ENCODE data around the gene NPY2R. TPM values are rescaled to one million over a fixed set of nuclear protein-coding genes. Genes with fewer than 3 reads are reported as not detected.

Gene NPY2R
- total RNA-seq, 1 experiment from 2014 or later, result not detected

- POLR2A ChIA-PET, result no interaction called here
- RAD21 ChIA-PET (ENCODE audit: low non-redundant PET in 1 of 2, low total read pairs in 2 of 2, uncharacterized antibody in 2 of 2, unreplicated experiment in 2 of 2), result no interaction called here
- TF ChIP-seq CEBPB (IDR thresholded peaks at IDR 0.05; ENCODE audit: low read depth) (no peak), SP1 (IDR thresholded peaks at IDR 0.05; ENCODE audit: low read depth) (no peak), EZH2 (IDR thresholded peaks at IDR 0.05) (no peak), TCF7L2 (IDR thresholded peaks at IDR 0.05; ENCODE audit: borderline replicate concordance, extremely low read depth, insufficient read depth, insufficient read length) (no peak), POLR2AphosphoS5 (IDR thresholded peaks at IDR 0.05; ENCODE audit: low read depth, low read length) (no peak), SIN3A (IDR thresholded peaks at IDR 0.05; ENCODE audit: low read depth) (no peak), ATF3 (IDR thresholded peaks at IDR 0.05) (no peak), SRF (IDR thresholded peaks at IDR 0.05; ENCODE audit: low read depth) (no peak), ZNF274 (IDR thresholded peaks at IDR 0.05; ENCODE audit: low read depth, low read length) (no peak)
- TF ChIP-seq, protein P1, sequence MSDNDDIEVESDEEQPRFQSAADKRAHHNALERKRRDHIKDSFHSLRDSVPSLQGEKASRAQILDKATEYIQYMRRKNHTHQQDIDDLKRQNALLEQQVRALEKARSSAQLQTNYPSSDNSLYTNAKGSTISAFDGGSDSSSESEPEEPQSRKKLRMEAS (IDR thresholded peaks at IDR 0.05), result no peak
- H3K4me3 ChIP-seq (replicated peaks in 1 of 2; ENCODE audit: low read depth in 1 of 2, low read length in 2 of 2), result no peak overlapping the region
- H3K4me1 ChIP-seq (ENCODE audit: control insufficient read depth in 1 of 2, insufficient read depth in 2 of 2, low read length in 2 of 2), result no peaks in the 10 kb centered on the region
- no peaks in the 10 kb centered on the region for H3K9me2 ChIP-seq (ENCODE audit: insufficient read depth)
- intact Hi-C loops (cut with micrococcal nuclease), result no loop called here
- no peaks in the 10 kb centered on the region for H3K9me3 ChIP-seq (ENCODE audit: control insufficient read depth in 1 of 2, insufficient read depth in 1 of 2, low read depth in 1 of 2, low read length in 2 of 2)
- CTCF ChIA-PET, result no interaction called here
- no peak overlapping the region for H3K9ac ChIP-seq (ENCODE audit: low read length)
- H3K27me3 ChIP-seq (ENCODE audit: insufficient read depth, low read length), result no peaks in the 10 kb centered on the region
- H4K20me1 ChIP-seq (ENCODE audit: insufficient read depth), result no peaks in the 10 kb centered on the region
- no peaks in the 10 kb centered on the region for H3K79me2 ChIP-seq (ENCODE audit: insufficient read depth, low read length)
- no peak overlapping the region for H3K27ac ChIP-seq (ENCODE audit: low read depth, low read length)
- H3K36me3 ChIP-seq (ENCODE audit: control insufficient read depth in 1 of 2, insufficient read depth in 2 of 2, low read length in 2 of 2), result no peaks in the 10 kb centered on the region
- no peak for ATAC-seq
- H2AFZ ChIP-seq (ENCODE audit: low read depth, low read length, poor library complexity, severe bottlenecking), result no peak overlapping the region
- no peak for DNase-seq (ENCODE audit: low read depth, low spot score)
- no TSS peak for BruUV-seq (replicated peaks)
- H3K4me2 ChIP-seq (ENCODE audit: low read length), result no peak overlapping the region
These were observed 18.3 kb upstream of the NPY2R start for GRCh38 chr4:155190099-155190498.

GRCh38 chr4:155197757-155198156 lies 10.7 kb upstream of the NPY2R start:
- H3K4me3 ChIP-seq (replicated peaks in 1 of 2; ENCODE audit: low read depth in 1 of 2, low read length in 2 of 2), result no peak overlapping the region
- RAD21 ChIA-PET (ENCODE audit: low non-redundant PET in 1 of 2, low total read pairs in 2 of 2, uncharacterized antibody in 2 of 2, unreplicated experiment in 2 of 2), result no interaction called here
- DNase-seq (ENCODE audit: low read depth, low spot score) (no peak), ATAC-seq (no peak)
- H3K9me3 ChIP-seq (ENCODE audit: control insufficient read depth in 1 of 2, insufficient read depth in 1 of 2, low read depth in 1 of 2, low read length in 2 of 2), result no peaks in the 10 kb centered on the region
- TF ChIP-seq, protein P1 (IDR thresholded peaks at IDR 0.05), result no peak
- no peak for TF ChIP-seq YY1 (IDR thresholded peaks at IDR 0.05; ENCODE audit: extremely low read depth, insufficient replicate concordance, low read depth, low read length)
- TF ChIP-seq, protein P2, sequence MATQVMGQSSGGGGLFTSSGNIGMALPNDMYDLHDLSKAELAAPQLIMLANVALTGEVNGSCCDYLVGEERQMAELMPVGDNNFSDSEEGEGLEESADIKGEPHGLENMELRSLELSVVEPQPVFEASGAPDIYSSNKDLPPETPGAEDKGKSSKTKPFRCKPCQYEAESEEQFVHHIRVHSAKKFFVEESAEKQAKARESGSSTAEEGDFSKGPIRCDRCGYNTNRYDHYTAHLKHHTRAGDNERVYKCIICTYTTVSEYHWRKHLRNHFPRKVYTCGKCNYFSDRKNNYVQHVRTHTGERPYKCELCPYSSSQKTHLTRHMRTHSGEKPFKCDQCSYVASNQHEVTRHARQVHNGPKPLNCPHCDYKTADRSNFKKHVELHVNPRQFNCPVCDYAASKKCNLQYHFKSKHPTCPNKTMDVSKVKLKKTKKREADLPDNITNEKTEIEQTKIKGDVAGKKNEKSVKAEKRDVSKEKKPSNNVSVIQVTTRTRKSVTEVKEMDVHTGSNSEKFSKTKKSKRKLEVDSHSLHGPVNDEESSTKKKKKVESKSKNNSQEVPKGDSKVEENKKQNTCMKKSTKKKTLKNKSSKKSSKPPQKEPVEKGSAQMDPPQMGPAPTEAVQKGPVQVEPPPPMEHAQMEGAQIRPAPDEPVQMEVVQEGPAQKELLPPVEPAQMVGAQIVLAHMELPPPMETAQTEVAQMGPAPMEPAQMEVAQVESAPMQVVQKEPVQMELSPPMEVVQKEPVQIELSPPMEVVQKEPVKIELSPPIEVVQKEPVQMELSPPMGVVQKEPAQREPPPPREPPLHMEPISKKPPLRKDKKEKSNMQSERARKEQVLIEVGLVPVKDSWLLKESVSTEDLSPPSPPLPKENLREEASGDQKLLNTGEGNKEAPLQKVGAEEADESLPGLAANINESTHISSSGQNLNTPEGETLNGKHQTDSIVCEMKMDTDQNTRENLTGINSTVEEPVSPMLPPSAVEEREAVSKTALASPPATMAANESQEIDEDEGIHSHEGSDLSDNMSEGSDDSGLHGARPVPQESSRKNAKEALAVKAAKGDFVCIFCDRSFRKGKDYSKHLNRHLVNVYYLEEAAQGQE (IDR thresholded peaks at IDR 0.05; ENCODE audit: low read depth), result no peak
- TF ChIP-seq, protein P3, sequence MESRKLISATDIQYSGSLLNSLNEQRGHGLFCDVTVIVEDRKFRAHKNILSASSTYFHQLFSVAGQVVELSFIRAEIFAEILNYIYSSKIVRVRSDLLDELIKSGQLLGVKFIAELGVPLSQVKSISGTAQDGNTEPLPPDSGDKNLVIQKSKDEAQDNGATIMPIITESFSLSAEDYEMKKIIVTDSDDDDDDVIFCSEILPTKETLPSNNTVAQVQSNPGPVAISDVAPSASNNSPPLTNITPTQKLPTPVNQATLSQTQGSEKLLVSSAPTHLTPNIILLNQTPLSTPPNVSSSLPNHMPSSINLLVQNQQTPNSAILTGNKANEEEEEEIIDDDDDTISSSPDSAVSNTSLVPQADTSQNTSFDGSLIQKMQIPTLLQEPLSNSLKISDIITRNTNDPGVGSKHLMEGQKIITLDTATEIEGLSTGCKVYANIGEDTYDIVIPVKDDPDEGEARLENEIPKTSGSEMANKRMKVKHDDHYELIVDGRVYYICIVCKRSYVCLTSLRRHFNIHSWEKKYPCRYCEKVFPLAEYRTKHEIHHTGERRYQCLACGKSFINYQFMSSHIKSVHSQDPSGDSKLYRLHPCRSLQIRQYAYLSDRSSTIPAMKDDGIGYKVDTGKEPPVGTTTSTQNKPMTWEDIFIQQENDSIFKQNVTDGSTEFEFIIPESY (IDR thresholded peaks at IDR 0.05; ENCODE audit: extremely low read depth, insufficient replicate concordance, low read length), result no peak
- TF ChIP-seq CEBPB (IDR thresholded peaks at IDR 0.05; ENCODE audit: low read depth), result no peak
- TF ChIP-seq EZH2phosphoT487 (IDR thresholded peaks at IDR 0.05; ENCODE audit: borderline replicate concordance), result no peak
- no peak for TF ChIP-seq POLR2A (IDR thresholded peaks at IDR 0.05; ENCODE audit: borderline replicate concordance, extremely low read depth, insufficient read depth, insufficient read length)
- TF ChIP-seq SRF (IDR thresholded peaks at IDR 0.05; ENCODE audit: low read depth), result no peak
- H3K27me3 ChIP-seq (ENCODE audit: insufficient read depth, low read length), result no peaks in the 10 kb centered on the region
- no peaks in the 10 kb centered on the region for H3K36me3 ChIP-seq (ENCODE audit: control insufficient read depth in 1 of 2, insufficient read depth in 2 of 2, low read length in 2 of 2)
- CTCF ChIA-PET, result no interaction called here
- H2AFZ ChIP-seq (ENCODE audit: low read depth, low read length, poor library complexity, severe bottlenecking), result no peak overlapping the region
- H3K9ac ChIP-seq (ENCODE audit: low read length), result no peak overlapping the region
- H4K20me1 ChIP-seq (ENCODE audit: insufficient read depth), result no peaks in the 10 kb centered on the region
- no peaks in the 10 kb centered on the region for H3K4me1 ChIP-seq (ENCODE audit: control insufficient read depth in 1 of 2, insufficient read depth in 2 of 2, low read length in 2 of 2)
- no peak overlapping the region for H3K4me2 ChIP-seq (ENCODE audit: low read length)
- no peaks in the 10 kb centered on the region for H3K9me2 ChIP-seq (ENCODE audit: insufficient read depth)
- intact Hi-C loops (cut with micrococcal nuclease), result no loop called here
- no peak overlapping the region for H3K27ac ChIP-seq (ENCODE audit: low read depth, low read length)
- H3K79me2 ChIP-seq (ENCODE audit: insufficient read depth, low read length), result no peaks in the 10 kb centered on the region
- no TSS peak for BruUV-seq (replicated peaks)
- POLR2A ChIA-PET, result no interaction called here

Measured in HCT116 (cell line).